GM19193 (cell line): Measurements from ENCODE around the gene PPP1R36.

Experiments
- POLR2A ChIP-seq: IDR thresholded peaks from 4 replicates; pipeline ENCODE4 v1.6.1; 2011; ENCODE audit not compliant: insufficient read depth, insufficient read length; ENCODE audit errors: extremely low read depth

PPP1R36 gene, protein sequence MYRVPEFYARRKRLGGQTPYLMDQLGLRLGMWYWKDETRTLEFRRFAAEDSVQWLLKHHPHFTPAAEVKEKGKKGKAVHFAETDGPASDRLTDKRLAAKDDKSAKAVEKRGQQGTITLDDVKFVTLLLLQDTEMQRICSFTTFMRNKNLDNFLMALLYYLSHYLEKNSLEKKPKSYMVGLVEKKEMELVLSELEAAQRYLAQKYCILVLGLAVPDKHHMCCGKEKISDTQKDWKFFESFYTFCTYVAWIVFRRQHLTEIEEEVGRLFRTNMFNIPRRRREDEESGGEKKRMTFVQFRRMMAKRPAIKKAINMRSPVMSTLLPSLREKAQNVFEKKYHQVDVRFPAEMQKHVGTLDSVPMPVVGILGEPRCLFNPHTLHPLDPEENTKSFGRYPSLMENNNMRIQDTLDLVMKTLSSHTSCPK

DNA sequence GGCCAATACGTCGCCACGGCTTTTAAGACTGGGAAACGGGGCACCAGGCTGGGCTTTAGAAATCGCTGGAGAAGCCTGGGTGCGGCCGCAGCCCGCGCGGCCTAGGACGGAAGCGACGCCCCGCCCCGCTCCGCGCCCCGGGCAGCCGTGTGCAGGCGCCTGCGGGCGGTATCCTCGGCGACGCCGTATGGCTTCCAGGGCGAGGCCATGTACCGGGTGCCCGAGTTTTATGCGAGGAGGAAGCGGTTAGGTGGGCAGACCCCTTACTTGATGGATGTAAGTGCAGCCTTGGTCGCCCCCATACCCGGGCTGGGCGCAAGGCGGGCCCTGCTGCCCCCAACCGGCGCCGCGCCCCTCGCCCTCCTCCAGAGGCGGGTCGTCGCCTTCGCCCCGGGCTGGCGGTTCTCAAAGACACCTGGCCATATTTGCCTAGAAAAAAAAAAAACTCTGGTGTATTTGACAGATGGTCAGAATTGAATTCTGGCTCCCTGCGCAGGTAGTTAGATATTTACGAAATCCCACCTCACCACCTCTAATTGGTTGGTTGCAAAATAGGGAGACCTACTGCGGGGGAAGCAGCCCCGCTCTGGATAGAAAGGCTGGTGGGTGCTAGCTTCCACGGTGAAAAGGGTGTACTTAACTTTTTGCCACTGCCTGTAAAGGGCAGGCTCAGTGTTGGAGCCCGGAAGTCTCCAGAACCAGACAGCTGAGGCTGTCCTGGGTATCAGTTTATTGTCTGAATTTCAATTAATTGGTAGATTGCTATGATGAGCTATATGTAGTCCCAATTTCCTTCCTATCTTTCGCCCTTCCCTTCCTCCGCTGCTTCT lies at the start of gene PPP1R36:
Gene PPP1R36, plus strand, starts transcription at position 171 of the 830 bp plus-strand sequence. Its CDS starts 37 bp downstream, at position 208.
- no peak for TF ChIP-seq POLR2A

- TF ChIP-seq POLR2A: no peak
Measured at GRCh38 chr14:64500088-64500487, 49.7 kb upstream of the PPP1R36 start.

GRCh38 chr14:64501411-64502171 lies 48.2 kb upstream of the PPP1R36 start:
- no peak for TF ChIP-seq POLR2A

DNA sequence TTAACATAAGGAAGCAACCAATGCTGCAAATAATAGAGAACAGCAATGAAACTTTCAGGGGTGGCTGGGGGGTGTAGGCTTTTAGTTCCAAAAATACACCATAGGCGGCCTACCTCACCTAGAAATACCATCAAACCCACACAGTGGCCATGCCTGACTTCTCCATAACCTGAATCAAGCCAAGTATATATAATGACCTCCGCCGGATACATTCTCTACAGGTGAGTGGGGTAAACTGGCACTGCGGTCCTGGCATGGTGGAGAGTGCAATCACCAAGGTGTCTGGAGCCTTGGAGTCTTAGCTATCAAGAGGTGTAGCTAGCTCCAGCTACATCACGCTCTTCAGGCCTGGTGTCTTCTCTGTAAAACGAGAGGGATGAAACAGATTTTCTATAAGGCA lies 47.3 kb upstream of the PPP1R36 start:
- no peak for TF ChIP-seq POLR2A

GRCh38 chr14:64502887-64503433 lies 46.8 kb upstream of the PPP1R36 start:
- TF ChIP-seq POLR2A: no peak

GRCh38 chr14:64503434-64504309 lies 46.1 kb upstream of the PPP1R36 start, which contains the start of gene ZBTB25:
ZBTB25 (minus strand) TSS chr14:64503838; CDS start chr14:64490533, 13,305 bp downstream.
- peak; percentile 80 for TF ChIP-seq POLR2A

GRCh38 chr14:64504310-64504896 lies 45.4 kb upstream of the PPP1R36 start, which contains the start of gene ZBTB1:
ZBTB1 (plus strand) TSS chr14:64504770; CDS start chr14:64521505, 16,735 bp downstream.
- peak; percentile 81 for TF ChIP-seq POLR2A

DNA sequence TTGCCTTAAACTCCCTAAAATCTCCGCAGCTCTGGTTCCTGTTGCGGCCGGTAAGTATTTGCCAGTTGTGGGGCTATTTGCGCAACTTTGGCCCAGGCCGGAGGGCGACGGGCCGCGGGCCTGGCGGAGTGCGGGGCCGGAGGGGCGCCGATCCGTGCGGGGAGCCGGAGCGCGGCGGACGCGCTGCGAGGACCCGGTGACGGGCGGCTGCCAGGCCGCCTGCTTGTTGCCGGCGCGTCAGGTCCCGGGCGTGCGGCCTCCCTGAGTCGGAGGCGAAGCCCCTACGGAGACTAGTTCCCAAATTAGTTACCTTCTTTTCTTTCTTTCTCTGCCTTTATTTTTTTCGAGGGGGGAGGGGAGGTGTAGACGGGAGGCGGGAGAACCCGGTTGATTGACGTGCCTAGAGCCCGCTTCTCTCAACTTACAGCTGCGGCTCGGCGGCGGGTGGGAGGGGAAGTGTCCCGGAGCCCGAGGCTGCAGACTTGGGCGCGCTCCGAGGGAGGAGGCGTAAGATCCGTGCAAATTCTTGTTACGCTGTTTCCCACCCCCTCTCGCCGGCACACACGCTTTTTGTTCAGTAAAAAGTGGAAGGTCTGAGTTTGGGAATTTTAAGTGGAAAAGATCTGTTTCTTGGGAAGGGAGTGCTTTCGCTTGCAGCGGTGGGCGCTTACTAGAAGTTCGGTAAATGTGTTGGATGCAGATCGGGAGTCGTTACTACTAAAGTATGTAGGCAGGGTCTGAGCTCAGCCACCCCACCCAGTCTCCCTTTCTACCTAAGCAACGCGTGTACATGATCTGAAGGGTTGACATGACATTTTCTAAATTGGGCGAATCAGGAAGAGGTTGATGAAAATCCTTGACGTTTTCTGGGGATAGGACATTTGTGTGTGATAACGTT lies 44.6 kb upstream of the PPP1R36 start:
- TF ChIP-seq POLR2A: no peak

- no peak for TF ChIP-seq POLR2A
Measured at GRCh38 chr14:64506721-64507120, 43.0 kb upstream of the PPP1R36 start.

- TF ChIP-seq POLR2A: no peak
Measured at GRCh38 chr14:64507376-64508156, 42.2 kb upstream of the PPP1R36 start.

DNA sequence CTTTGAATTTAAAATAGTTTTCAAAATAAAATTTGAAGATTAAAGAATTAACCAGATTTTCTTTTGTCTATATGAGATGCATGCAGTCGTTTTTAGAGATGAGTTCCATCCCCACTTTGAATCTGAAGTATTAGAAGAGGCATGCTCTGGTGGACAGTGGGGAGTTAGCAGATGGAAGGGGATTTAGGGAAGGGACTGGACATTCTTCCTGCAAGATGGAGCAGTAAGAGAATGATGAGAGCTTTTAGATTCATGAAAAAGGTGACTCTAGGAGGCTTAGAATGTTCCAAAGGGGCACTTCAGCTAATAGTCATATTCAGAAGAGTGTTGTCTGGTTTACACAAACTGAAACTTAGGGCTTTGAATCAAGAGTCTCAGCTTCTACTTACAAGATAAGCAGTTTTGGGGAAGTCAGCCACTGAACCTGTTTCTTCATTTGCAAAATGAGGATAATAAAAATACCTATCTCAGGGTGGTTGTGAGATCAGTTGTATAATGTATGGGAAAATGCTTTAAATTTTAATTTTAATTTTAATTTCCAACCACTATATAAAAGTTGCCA lies 41.5 kb upstream of the PPP1R36 start:
- TF ChIP-seq POLR2A: no peak
